WTC11 (cell line): Measurements from ENCODE around the gene SPNS2. TPM values are rescaled to one million over a fixed set of nuclear protein-coding genes. Genes with fewer than 3 reads are reported as not detected.

ENCODE experiments used
- ATAC-seq: fragments of 200-7000 bp; cut with Tn5 transposase; 2 replicates; pipeline ENCODE4 v1.10.0; 2021; ENCODE audit warnings: mild to moderate bottlenecking, moderate library complexity
- CTCF ChIA-PET: fragments of 300-600 bp; sonication (Branson Sonifier 250); formaldehyde crosslinking; loops from one replicate; lab custom pipeline; 2021; ENCODE audit warnings: antibody characterized with exemption; lab: Charles Lee
- POLR2A ChIA-PET: fragments of 350-600 bp; sonication (Branson Sonifier 250); formaldehyde crosslinking; loops from one replicate; lab custom pipeline; 2021; ENCODE audit warnings: antibody characterized with exemption; lab: Charles Lee
- DNase-seq: peaks from one replicate; pipeline ENCODE4 v3.0.0; 2021; ENCODE audit warnings: low spot score
- H3K27ac Mint-ChIP-seq: 2 replicates; pipeline ENCODE4 v1.8.0; 2021; ENCODE audit warnings: mixed read lengths
- H3K27me3 Mint-ChIP-seq: 2 replicates; pipeline ENCODE4 v1.8.0; 2021; ENCODE audit warnings: low read depth, mild to moderate bottlenecking, moderate library complexity, mixed read lengths
- H3K36me3 Mint-ChIP-seq: 2 replicates; pipeline ENCODE4 v1.8.0; 2021; ENCODE audit warnings: mixed read lengths
- H3K4me1 Mint-ChIP-seq: 2 replicates; pipeline ENCODE4 v1.8.0; 2022; ENCODE audit warnings: mixed read lengths
- H3K4me3 Mint-ChIP-seq: 2 replicates; pipeline ENCODE4 v1.8.0; 2021; ENCODE audit warnings: mild to moderate bottlenecking, moderate library complexity, mixed read lengths
- H3K9me3 Mint-ChIP-seq: 2 replicates; pipeline ENCODE4 v1.8.0; 2021; ENCODE audit warnings: mixed read lengths
- CDX4 ChIP-seq: fragments of 250-450 bp; sonication (Bioruptor Pico); IDR thresholded peaks from 2 replicates; pipeline ENCODE4 v1.9.0; 2021; ENCODE audit warnings: moderate library complexity, mild to moderate bottlenecking, inconsistent platforms, borderline replicate concordance
- CREB1 ChIP-seq: sonication (generic); formaldehyde crosslinking; IDR thresholded peaks from 2 replicates; pipeline ENCODE4 v1.8.0; 2023; ENCODE audit warnings: mild to moderate bottlenecking, missing genetic modification reagents
- FOXK1 ChIP-seq: sonication (generic); formaldehyde crosslinking; IDR thresholded peaks from 2 replicates; pipeline ENCODE4 v1.8.0; 2022; ENCODE audit warnings: mild to moderate bottlenecking, moderate library complexity, missing genetic modification reagents
- JUN ChIP-seq: sonication (generic); formaldehyde crosslinking; IDR thresholded peaks from 2 replicates; pipeline ENCODE4 v1.8.0; 2023; ENCODE audit warnings: mild to moderate bottlenecking, missing genetic modification reagents
- KAT7 ChIP-seq: sonication (generic); formaldehyde crosslinking; IDR thresholded peaks from 2 replicates; pipeline ENCODE4 v1.8.1; 2023; ENCODE audit warnings: missing genetic modification reagents, mild to moderate bottlenecking, borderline replicate concordance
- MYBL2 ChIP-seq: sonication (generic); formaldehyde crosslinking; IDR thresholded peaks from 2 replicates; pipeline ENCODE4 v1.8.1; 2023; ENCODE audit warnings: mild to moderate bottlenecking, moderate library complexity, missing genetic modification reagents
- SMAD3 ChIP-seq: sonication (generic); formaldehyde crosslinking; IDR thresholded peaks from 2 replicates; pipeline ENCODE4 v1.8.0; 2022; ENCODE audit warnings: missing genetic modification reagents, mild to moderate bottlenecking, borderline replicate concordance
- USF1 ChIP-seq: sonication (generic); formaldehyde crosslinking; IDR thresholded peaks from 2 replicates; pipeline ENCODE4 v1.8.0; 2022; ENCODE audit warnings: mild to moderate bottlenecking, missing genetic modification reagents
- ZMAT4 ChIP-seq: fragments of 250-450 bp; sonication (Bioruptor Pico); IDR thresholded peaks from 2 replicates; pipeline ENCODE4 v1.9.0; 2021; ENCODE audit warnings: mild to moderate bottlenecking
- ZNF121 ChIP-seq: sonication (generic); formaldehyde crosslinking; IDR thresholded peaks from 2 replicates; pipeline ENCODE4 v1.8.0; 2023; ENCODE audit warnings: missing genetic modification reagents
- ZNF263 ChIP-seq: sonication (generic); formaldehyde crosslinking; IDR thresholded peaks from 2 replicates; pipeline ENCODE4 v1.8.1; 2022; ENCODE audit warnings: low read depth, mild to moderate bottlenecking, moderate library complexity, missing genetic modification reagents
- ZNF396 ChIP-seq: fragments of 250-450 bp; sonication (Bioruptor Pico); IDR thresholded peaks from 2 replicates; pipeline ENCODE4 v1.8.0; 2021; ENCODE audit warnings: mild to moderate bottlenecking, moderate library complexity, borderline replicate concordance
- ZNF416 ChIP-seq: fragments of 250-450 bp; sonication (Bioruptor Pico); IDR thresholded peaks from 2 replicates; pipeline ENCODE4 v1.9.0; 2021; ENCODE audit warnings: mild to moderate bottlenecking, inconsistent platforms
- total RNA-seq: library from RNA; stranded (reverse); gene quantifications from 3 replicates; pipeline ENCODE4 v1.2.3, GENCODE V29; 2021
- TF ChIP-seq, protein P1 (sequence below): sonication (generic); formaldehyde crosslinking; IDR thresholded peaks from 2 replicates; pipeline ENCODE4 v1.8.1; 2022; ENCODE audit warnings: mild to moderate bottlenecking, moderate library complexity, missing genetic modification reagents
- TF ChIP-seq, protein P2 (sequence below): sonication (generic); formaldehyde crosslinking; IDR thresholded peaks from 2 replicates; pipeline ENCODE4 v1.8.1; 2023; ENCODE audit warnings: mild to moderate bottlenecking, missing genetic modification reagents

Gene SPNS2
- total RNA-seq, 1 experiment from 2014 or later = 0.87 TPM

- CTCF ChIA-PET = no interaction called here
- ATAC-seq = no peak
- H3K9me3 Mint-ChIP-seq = no peaks in the 10 kb centered on the region
Measured at GRCh38 chr17:4485676-4486646, 12.7 kb upstream of the SPNS2 start.

GRCh38 chr17:4487296-4487695, 11.4 kb upstream of the SPNS2 start:
- ChIA-PET POLR2A (no interaction called here), CTCF (no interaction called here)
- no peak for TF ChIP-seq CDX4
- no peak for TF ChIP-seq CREB1 (CRISPR knock-in tag)
- no peaks in the 10 kb centered on the region for H3K36me3 Mint-ChIP-seq
- H3K4me1 Mint-ChIP-seq = no peaks in the 10 kb centered on the region
- no peaks in the 10 kb centered on the region for H3K27me3 Mint-ChIP-seq
- DNase-seq (no peak), ATAC-seq (no peak)
- no peak overlapping the region for H3K27ac Mint-ChIP-seq
- H3K9me3 Mint-ChIP-seq = no peaks in the 10 kb centered on the region
- no peak overlapping the region for H3K4me3 Mint-ChIP-seq

More at GRCh38 chr17:4485676-4486646, 12.7 kb upstream of the SPNS2 start:
- no peak overlapping the region for H3K27ac Mint-ChIP-seq
- POLR2A ChIA-PET = interaction anchor here (0.6 kb wide), 1 partner anchor 179 kb away, joined by 4 read pairs; no protein-coding TSS in a partner anchor
- no peaks in the 10 kb centered on the region for H3K27me3 Mint-ChIP-seq
- DNase-seq = no peak
- no peak overlapping the region for H3K4me3 Mint-ChIP-seq
- peaks cover 4% of the 10 kb centered on the region for H3K4me1 Mint-ChIP-seq
- H3K36me3 Mint-ChIP-seq = no peaks in the 10 kb centered on the region
- no peak for TF ChIP-seq JUN
- TF ChIP-seq, protein P1, sequence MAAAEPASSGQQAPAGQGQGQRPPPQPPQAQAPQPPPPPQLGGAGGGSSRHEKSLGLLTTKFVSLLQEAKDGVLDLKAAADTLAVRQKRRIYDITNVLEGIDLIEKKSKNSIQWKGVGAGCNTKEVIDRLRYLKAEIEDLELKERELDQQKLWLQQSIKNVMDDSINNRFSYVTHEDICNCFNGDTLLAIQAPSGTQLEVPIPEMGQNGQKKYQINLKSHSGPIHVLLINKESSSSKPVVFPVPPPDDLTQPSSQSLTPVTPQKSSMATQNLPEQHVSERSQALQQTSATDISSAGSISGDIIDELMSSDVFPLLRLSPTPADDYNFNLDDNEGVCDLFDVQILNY (CRISPR knock-in tag) = no peak
- TF ChIP-seq ZMAT4 (CRISPR knock-in tag) = no peak
- no peak for TF ChIP-seq MYBL2 (CRISPR knock-in tag)
- no peak for TF ChIP-seq FOXK1 (CRISPR knock-in tag)
- TF ChIP-seq USF1 (CRISPR knock-in tag) = no peak
- no peak for TF ChIP-seq ZNF416 (CRISPR knock-in tag)
- no peak for TF ChIP-seq ZNF396 (CRISPR knock-in tag)
- TF ChIP-seq, all 79 proteins: peak for 0

- no peak overlapping the region for H3K27ac Mint-ChIP-seq
- no peak for DNase-seq
- H3K9me3 Mint-ChIP-seq = no peaks in the 10 kb centered on the region
- ATAC-seq = no peak; the same call in 1 of the 2 replicates
- H3K36me3 Mint-ChIP-seq = no peaks in the 10 kb centered on the region
- ChIA-PET CTCF (no interaction called here), POLR2A (no interaction called here)
- no peak overlapping the region for H3K4me3 Mint-ChIP-seq
- no peaks in the 10 kb centered on the region for H3K27me3 Mint-ChIP-seq
- H3K4me1 Mint-ChIP-seq = peaks cover 7% of the 10 kb centered on the region
- TF ChIP-seq ZNF263 (CRISPR knock-in tag) (no peak), KAT7 (CRISPR knock-in tag) (no peak), ZNF396 (CRISPR knock-in tag) (no peak), ZNF121 (CRISPR knock-in tag) (no peak), SMAD3 (CRISPR knock-in tag) (no peak)
- TF ChIP-seq, protein P2, sequence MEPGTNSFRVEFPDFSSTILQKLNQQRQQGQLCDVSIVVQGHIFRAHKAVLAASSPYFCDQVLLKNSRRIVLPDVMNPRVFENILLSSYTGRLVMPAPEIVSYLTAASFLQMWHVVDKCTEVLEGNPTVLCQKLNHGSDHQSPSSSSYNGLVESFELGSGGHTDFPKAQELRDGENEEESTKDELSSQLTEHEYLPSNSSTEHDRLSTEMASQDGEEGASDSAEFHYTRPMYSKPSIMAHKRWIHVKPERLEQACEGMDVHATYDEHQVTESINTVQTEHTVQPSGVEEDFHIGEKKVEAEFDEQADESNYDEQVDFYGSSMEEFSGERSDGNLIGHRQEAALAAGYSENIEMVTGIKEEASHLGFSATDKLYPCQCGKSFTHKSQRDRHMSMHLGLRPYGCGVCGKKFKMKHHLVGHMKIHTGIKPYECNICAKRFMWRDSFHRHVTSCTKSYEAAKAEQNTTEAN (CRISPR knock-in tag) = no peak
Measured at GRCh38 chr17:4487820-4488716, 10.6 kb upstream of the SPNS2 start.
